ENCODE data around the gene CLIC3.

GRCh38 chr9:137032858-137033257, 36.5 kb upstream of the CLIC3 start:
- TF ChIP-seq PPARA (CRISPR knock-in tag; IDR thresholded peaks at IDR 0.05; ENCODE audit: borderline replicate concordance) (no peak), ZNF565 (CRISPR knock-in tag; conservative IDR thresholded peaks at IDR 0.05; ENCODE audit: low read depth) (no peak), ISL1 (CRISPR knock-in tag; IDR thresholded peaks at IDR 0.05) (no peak), ARNTL (CRISPR knock-in tag; IDR thresholded peaks at IDR 0.05; ENCODE audit: borderline replicate concordance, low read depth) (no peak), ZFP30 (CRISPR knock-in tag; IDR thresholded peaks at IDR 0.05) (no peak), ESRRG (CRISPR knock-in tag; IDR thresholded peaks at IDR 0.05) (no peak), GLIS3 (CRISPR knock-in tag; IDR thresholded peaks at IDR 0.05) (no peak), TOX (CRISPR knock-in tag; IDR thresholded peaks at IDR 0.05; ENCODE audit: borderline replicate concordance) (no peak), BACH2 (CRISPR knock-in tag; IDR thresholded peaks at IDR 0.05; ENCODE audit: borderline replicate concordance) (no peak), RARB (CRISPR knock-in tag; IDR thresholded peaks at IDR 0.05) (no peak)
- TF ChIP-seq, protein P1, sequence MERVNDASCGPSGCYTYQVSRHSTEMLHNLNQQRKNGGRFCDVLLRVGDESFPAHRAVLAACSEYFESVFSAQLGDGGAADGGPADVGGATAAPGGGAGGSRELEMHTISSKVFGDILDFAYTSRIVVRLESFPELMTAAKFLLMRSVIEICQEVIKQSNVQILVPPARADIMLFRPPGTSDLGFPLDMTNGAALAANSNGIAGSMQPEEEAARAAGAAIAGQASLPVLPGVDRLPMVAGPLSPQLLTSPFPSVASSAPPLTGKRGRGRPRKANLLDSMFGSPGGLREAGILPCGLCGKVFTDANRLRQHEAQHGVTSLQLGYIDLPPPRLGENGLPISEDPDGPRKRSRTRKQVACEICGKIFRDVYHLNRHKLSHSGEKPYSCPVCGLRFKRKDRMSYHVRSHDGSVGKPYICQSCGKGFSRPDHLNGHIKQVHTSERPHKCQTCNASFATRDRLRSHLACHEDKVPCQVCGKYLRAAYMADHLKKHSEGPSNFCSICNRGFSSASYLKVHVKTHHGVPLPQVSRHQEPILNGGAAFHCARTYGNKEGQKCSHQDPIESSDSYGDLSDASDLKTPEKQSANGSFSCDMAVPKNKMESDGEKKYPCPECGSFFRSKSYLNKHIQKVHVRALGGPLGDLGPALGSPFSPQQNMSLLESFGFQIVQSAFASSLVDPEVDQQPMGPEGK (CRISPR knock-in tag; IDR thresholded peaks at IDR 0.05; ENCODE audit: borderline replicate concordance): no peak
- TF ChIP-seq, protein P2, sequence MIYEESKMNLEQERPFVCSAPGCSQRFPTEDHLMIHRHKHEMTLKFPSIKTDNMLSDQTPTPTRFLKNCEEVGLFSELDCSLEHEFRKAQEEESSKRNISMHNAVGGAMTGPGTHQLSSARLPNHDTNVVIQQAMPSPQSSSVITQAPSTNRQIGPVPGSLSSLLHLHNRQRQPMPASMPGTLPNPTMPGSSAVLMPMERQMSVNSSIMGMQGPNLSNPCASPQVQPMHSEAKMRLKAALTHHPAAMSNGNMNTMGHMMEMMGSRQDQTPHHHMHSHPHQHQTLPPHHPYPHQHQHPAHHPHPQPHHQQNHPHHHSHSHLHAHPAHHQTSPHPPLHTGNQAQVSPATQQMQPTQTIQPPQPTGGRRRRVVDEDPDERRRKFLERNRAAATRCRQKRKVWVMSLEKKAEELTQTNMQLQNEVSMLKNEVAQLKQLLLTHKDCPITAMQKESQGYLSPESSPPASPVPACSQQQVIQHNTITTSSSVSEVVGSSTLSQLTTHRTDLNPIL (CRISPR knock-in tag; IDR thresholded peaks at IDR 0.05; ENCODE audit: low read depth): no peak
- TF ChIP-seq, protein P3, sequence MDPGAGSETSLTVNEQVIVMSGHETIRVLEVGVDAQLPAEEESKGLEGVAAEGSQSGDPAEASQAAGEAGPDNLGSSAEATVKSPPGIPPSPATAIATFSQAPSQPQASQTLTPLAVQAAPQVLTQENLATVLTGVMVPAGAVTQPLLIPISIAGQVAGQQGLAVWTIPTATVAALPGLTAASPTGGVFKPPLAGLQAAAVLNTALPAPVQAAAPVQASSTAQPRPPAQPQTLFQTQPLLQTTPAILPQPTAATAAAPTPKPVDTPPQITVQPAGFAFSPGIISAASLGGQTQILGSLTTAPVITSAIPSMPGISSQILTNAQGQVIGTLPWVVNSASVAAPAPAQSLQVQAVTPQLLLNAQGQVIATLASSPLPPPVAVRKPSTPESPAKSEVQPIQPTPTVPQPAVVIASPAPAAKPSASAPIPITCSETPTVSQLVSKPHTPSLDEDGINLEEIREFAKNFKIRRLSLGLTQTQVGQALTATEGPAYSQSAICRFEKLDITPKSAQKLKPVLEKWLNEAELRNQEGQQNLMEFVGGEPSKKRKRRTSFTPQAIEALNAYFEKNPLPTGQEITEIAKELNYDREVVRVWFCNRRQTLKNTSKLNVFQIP (CRISPR knock-in tag; IDR thresholded peaks at IDR 0.05; ENCODE audit: borderline replicate concordance, low read depth): no peak
- TF ChIP-seq, protein P4, sequence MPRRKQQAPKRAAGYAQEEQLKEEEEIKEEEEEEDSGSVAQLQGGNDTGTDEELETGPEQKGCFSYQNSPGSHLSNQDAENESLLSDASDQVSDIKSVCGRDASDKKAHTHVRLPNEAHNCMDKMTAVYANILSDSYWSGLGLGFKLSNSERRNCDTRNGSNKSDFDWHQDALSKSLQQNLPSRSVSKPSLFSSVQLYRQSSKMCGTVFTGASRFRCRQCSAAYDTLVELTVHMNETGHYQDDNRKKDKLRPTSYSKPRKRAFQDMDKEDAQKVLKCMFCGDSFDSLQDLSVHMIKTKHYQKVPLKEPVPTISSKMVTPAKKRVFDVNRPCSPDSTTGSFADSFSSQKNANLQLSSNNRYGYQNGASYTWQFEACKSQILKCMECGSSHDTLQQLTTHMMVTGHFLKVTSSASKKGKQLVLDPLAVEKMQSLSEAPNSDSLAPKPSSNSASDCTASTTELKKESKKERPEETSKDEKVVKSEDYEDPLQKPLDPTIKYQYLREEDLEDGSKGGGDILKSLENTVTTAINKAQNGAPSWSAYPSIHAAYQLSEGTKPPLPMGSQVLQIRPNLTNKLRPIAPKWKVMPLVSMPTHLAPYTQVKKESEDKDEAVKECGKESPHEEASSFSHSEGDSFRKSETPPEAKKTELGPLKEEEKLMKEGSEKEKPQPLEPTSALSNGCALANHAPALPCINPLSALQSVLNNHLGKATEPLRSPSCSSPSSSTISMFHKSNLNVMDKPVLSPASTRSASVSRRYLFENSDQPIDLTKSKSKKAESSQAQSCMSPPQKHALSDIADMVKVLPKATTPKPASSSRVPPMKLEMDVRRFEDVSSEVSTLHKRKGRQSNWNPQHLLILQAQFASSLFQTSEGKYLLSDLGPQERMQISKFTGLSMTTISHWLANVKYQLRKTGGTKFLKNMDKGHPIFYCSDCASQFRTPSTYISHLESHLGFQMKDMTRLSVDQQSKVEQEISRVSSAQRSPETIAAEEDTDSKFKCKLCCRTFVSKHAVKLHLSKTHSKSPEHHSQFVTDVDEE (CRISPR knock-in tag; IDR thresholded peaks at IDR 0.05): no peak
